ENCODE data around the gene CENPP. TPM values are rescaled to one million over a fixed set of nuclear protein-coding genes. Genes with fewer than 3 reads are reported as not detected.
"Not testable (repeated sequence)": the region's sequence is repeated elsewhere in the genome, so short reads cannot be mapped to it uniquely, and the experiment has no call there.

Gene CENPP
- total RNA-seq, 1 donor from 2014 or later: 9.3 TPM

DNA sequence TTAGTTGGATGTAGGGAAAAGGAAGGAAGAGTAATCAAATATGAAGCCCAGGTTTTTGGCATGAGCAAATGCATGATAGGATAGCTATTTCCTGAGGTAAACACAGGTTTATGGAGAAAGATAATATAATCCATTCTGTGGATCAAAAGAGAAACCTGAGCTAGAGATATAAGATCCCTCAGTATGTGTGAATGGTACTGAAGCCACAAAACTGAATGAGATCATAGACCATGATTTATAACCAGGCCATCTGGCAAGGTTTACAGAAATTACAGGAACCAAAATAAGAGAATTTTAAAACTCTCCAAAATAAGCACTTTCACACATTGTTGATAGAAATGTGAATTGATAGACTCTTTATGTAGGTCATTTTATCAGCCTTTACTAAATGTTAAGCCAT lies 238.8 kb downstream of the CENPP start:
- Histone ChIP-seq H3K27ac (no peak overlapping the region), H3K36me3 (no peaks in the 10 kb centered on the region), H3K27me3 (no peaks in the 10 kb centered on the region), H3K4me3 (no peak overlapping the region), H3K9me3 (no peaks in the 10 kb centered on the region), H3K4me1 (peaks cover 24% of the 10 kb centered on the region)
- no peak for DNase-seq (ENCODE audit: extremely low spot score in 2 of 2)
- intact Hi-C loops (cut with DNase I): no loop called here
- no peak for TF ChIP-seq POLR2AphosphoS5 (IDR thresholded peaks at IDR 0.05; ENCODE audit: insufficient read depth in 1 of 2, low read depth in 1 of 2)
- TF ChIP-seq, protein P1, sequence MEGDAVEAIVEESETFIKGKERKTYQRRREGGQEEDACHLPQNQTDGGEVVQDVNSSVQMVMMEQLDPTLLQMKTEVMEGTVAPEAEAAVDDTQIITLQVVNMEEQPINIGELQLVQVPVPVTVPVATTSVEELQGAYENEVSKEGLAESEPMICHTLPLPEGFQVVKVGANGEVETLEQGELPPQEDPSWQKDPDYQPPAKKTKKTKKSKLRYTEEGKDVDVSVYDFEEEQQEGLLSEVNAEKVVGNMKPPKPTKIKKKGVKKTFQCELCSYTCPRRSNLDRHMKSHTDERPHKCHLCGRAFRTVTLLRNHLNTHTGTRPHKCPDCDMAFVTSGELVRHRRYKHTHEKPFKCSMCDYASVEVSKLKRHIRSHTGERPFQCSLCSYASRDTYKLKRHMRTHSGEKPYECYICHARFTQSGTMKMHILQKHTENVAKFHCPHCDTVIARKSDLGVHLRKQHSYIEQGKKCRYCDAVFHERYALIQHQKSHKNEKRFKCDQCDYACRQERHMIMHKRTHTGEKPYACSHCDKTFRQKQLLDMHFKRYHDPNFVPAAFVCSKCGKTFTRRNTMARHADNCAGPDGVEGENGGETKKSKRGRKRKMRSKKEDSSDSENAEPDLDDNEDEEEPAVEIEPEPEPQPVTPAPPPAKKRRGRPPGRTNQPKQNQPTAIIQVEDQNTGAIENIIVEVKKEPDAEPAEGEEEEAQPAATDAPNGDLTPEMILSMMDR (IDR thresholded peaks at IDR 0.05): no peak

DNA sequence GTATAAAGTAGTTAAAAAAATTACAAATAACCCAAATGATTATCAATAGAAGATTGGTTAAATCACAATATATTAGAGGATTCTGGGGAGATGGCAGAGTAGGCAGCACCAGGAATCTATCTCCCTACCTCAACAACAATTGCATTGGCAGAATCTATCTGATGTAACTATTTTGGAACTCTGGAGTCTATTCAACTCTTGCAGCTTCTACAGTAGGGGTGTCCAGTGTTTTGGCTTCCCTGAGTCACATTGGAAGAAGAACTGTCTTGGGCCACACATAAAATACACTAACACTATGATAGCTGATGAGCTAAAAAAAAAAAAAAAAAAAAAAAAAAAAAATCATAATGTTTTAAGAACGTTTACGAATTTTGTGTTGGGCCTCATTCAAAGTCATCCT lies 239.2 kb downstream of the CENPP start:
- H3K27ac ChIP-seq: no peak overlapping the region
- no peaks in the 10 kb centered on the region for H3K36me3 ChIP-seq
- TF ChIP-seq POLR2A (IDR thresholded peaks at IDR 0.05): no peak
- no peak for TF ChIP-seq POLR2AphosphoS5 (IDR thresholded peaks at IDR 0.05; ENCODE audit: insufficient read depth in 1 of 2, low read depth in 1 of 2)
- TF ChIP-seq, protein P1 (IDR thresholded peaks at IDR 0.05): no peak
- intact Hi-C loops (cut with DNase I): no loop called here
- no peak for DNase-seq (ENCODE audit: extremely low spot score in 2 of 2)
- peaks cover 24% of the 10 kb centered on the region for H3K4me1 ChIP-seq
- H3K9me3 ChIP-seq: no peaks in the 10 kb centered on the region
- no peak overlapping the region for H3K4me3 ChIP-seq
- no peaks in the 10 kb centered on the region for H3K27me3 ChIP-seq

- H3K36me3 ChIP-seq; H3K27me3 ChIP-seq; H3K4me3 ChIP-seq; DNase-seq (ENCODE audit: extremely low spot score in 2 of 2); H3K9me3 ChIP-seq; H3K4me1 ChIP-seq; H3K27ac ChIP-seq; intact Hi-C loops (cut with DNase I): not testable (repeated sequence)
These were observed 246.1 kb downstream of the CENPP start for GRCh38 chr9:92571871-92572270.

- H3K4me1 ChIP-seq; DNase-seq (ENCODE audit: extremely low spot score in 2 of 2); intact Hi-C loops (cut with DNase I); H3K27me3 ChIP-seq; H3K36me3 ChIP-seq; H3K9me3 ChIP-seq; H3K4me3 ChIP-seq; H3K27ac ChIP-seq: not testable (repeated sequence)
These were observed 247.9 kb downstream of the CENPP start for GRCh38 chr9:92573612-92574011.

GRCh38 chr9:92576175-92576574 lies 250.4 kb downstream of the CENPP start:
- Histone ChIP-seq H3K27ac (no peak overlapping the region), H3K4me1 (no peaks in the 10 kb centered on the region), H3K27me3 (no peaks in the 10 kb centered on the region), H3K9me3 (no peaks in the 10 kb centered on the region), H3K36me3 (no peaks in the 10 kb centered on the region), H3K4me3 (no peak overlapping the region)
- no peak for DNase-seq (ENCODE audit: extremely low spot score in 2 of 2)
- TF ChIP-seq POLR2A (IDR thresholded peaks at IDR 0.05): no peak
- TF ChIP-seq, protein P1 (IDR thresholded peaks at IDR 0.05): no peak
- intact Hi-C loops (cut with DNase I): no loop called here

GRCh38 chr9:92589923-92590322 lies 264.2 kb downstream of the CENPP start:
- intact Hi-C loops (cut with DNase I): no loop called here
- no peak for DNase-seq (ENCODE audit: extremely low spot score in 2 of 2)
- H3K9me3 ChIP-seq: no peaks in the 10 kb centered on the region

More at GRCh38 chr9:92589923-92590322, 264.2 kb downstream of the CENPP start:
- TF ChIP-seq POLR2A (IDR thresholded peaks at IDR 0.05): no peak
- TF ChIP-seq, protein P1 (IDR thresholded peaks at IDR 0.05): no peak
- no peak for TF ChIP-seq POLR2AphosphoS5 (IDR thresholded peaks at IDR 0.05; ENCODE audit: insufficient read depth in 1 of 2, low read depth in 1 of 2)
- H3K27me3 ChIP-seq: no peaks in the 10 kb centered on the region
- no peaks in the 10 kb centered on the region for H3K36me3 ChIP-seq
- no peak overlapping the region for H3K4me3 ChIP-seq
- H3K4me1 ChIP-seq: peaks cover 24% of the 10 kb centered on the region
- H3K27ac ChIP-seq: peak overlapping the region; percentile 62

Data from vagina (tissue), 2 donors.